ENCODE data around the gene IL22.
A peak's percentile ranks its signal among the peaks of the same experiment; 100 is the strongest.
"Not testable (repeated sequence)": the region's sequence is repeated elsewhere in the genome, so short reads cannot be mapped to it uniquely, and the experiment has no call there.

IL22 gene

DNA sequence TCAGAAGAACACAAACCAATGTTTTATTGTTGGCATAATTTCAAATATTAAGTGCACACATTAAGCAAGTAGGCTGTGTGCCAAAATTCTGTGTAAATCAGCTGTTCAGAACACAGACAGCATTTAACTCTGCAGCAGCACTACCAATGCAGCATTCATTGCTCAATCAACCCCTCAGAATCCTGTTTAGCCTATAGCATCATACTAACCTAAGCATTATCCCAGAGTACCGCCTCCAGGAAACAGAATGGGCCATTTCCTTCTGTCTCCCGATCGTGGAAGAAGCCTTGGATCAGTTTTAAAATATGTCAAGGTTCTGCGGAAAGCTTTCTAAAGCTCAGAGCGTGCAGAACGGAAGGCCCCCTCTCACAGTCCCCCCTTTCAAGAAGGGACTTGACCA lies 31.1 kb downstream of the IL22 start:
- Histone ChIP-seq H3K23ac (ENCODE audit: low read length) (no peak overlapping the region), H3K9me3 (ENCODE audit: insufficient read depth, low read depth, low read length) (no peaks in the 10 kb centered on the region), H2AK5ac (ENCODE audit: low read length) (no peak overlapping the region), H2AFZ (ENCODE audit: insufficient read depth, low read length, poor library complexity) (peak overlapping the region; percentile 25), H3K4ac (ENCODE audit: low read depth, low read length) (no peak overlapping the region), H4K91ac (ENCODE audit: low read depth, low read length) (no peak overlapping the region), H3K36me3 (ENCODE audit: control insufficient read depth in 1 of 2, insufficient read depth in 2 of 2, low read length in 2 of 2) (no peaks in the 10 kb centered on the region), H3K79me1 (ENCODE audit: low read length) (no peaks in the 10 kb centered on the region), H4K8ac (ENCODE audit: low read depth, low read length) (no peak overlapping the region), H3K4me1 (ENCODE audit: control insufficient read depth in 1 of 2, insufficient read depth in 2 of 2, low read length in 2 of 2) (no peaks in the 10 kb centered on the region), H2BK12ac (ENCODE audit: low read length) (no peak overlapping the region), H3K27me3 (ENCODE audit: insufficient read depth, low read length) (no peaks in the 10 kb centered on the region), H3K4me2 (ENCODE audit: low read length) (no peak overlapping the region), H2BK120ac (ENCODE audit: insufficient read depth, low read length, poor library complexity) (no peak overlapping the region), H4K12ac (ENCODE audit: low read depth, low read length) (no peak overlapping the region), H3K27ac (ENCODE audit: low read depth, low read length) (no peak overlapping the region), H3K79me2 (ENCODE audit: control insufficient read depth, insufficient read depth, low read length, poor library complexity) (no peaks in the 10 kb centered on the region), H3K18ac (ENCODE audit: low read length) (no peak overlapping the region), H3K14ac (ENCODE audit: low read length) (no peak overlapping the region), H2BK5ac (ENCODE audit: low read depth, low read length, poor library complexity) (no peak overlapping the region), H3K4me3 (ENCODE audit: low read depth, low read length) (no peak overlapping the region), H3K9ac (ENCODE audit: low read length) (no peak overlapping the region)
- peak; percentile 4 to 46 for DNase-seq
- WGBS (ENCODE audit: extremely low coverage, insufficient coverage, insufficient read length): no CpG with 5 or more reads among the region's 6 CpGs

DNA sequence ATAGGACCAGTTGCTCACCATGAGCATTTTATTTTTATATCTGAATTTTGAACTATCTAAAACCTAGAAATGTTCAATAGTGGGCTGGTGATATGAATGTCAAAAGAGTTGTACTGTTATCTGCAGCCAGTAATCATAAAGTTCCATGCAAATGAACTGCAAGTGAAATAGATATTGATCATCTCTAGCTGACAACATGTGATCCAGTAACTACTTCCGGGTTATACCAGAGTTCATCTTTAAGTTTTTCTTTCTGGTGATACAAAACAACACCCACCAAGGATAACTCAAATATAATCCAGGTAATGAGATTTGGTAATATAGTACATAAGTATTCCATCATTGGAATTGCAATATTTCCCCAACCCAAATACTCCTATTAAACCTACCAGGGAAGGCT lies 31.9 kb downstream of the IL22 start:
- Histone ChIP-seq H3K9ac (ENCODE audit: low read length) (no peak overlapping the region), H3K23ac (ENCODE audit: low read length) (no peak overlapping the region), H3K27ac (ENCODE audit: low read depth, low read length) (no peak overlapping the region), H3K4me1 (ENCODE audit: control insufficient read depth in 1 of 2, insufficient read depth in 2 of 2, low read length in 2 of 2) (no peaks in the 10 kb centered on the region), H3K18ac (ENCODE audit: low read length) (no peak overlapping the region), H2AFZ (ENCODE audit: insufficient read depth, low read length, poor library complexity) (no peak overlapping the region), H2BK120ac (ENCODE audit: insufficient read depth, low read length, poor library complexity) (no peak overlapping the region), H4K91ac (ENCODE audit: low read depth, low read length) (no peak overlapping the region), H2BK5ac (ENCODE audit: low read depth, low read length, poor library complexity) (no peak overlapping the region), H4K12ac (ENCODE audit: low read depth, low read length) (no peak overlapping the region), H3K9me3 (ENCODE audit: insufficient read depth, low read depth, low read length) (no peaks in the 10 kb centered on the region), H3K4me3 (ENCODE audit: low read depth, low read length) (no peak overlapping the region), H3K36me3 (ENCODE audit: control insufficient read depth in 1 of 2, insufficient read depth in 2 of 2, low read length in 2 of 2) (no peaks in the 10 kb centered on the region), H3K79me1 (ENCODE audit: low read length) (no peaks in the 10 kb centered on the region), H2BK12ac (ENCODE audit: low read length) (no peak overlapping the region), H2AK5ac (ENCODE audit: low read length) (no peak overlapping the region), H3K27me3 (ENCODE audit: insufficient read depth, low read length) (no peaks in the 10 kb centered on the region), H3K4me2 (ENCODE audit: low read length) (no peak overlapping the region), H3K14ac (ENCODE audit: low read length) (no peak overlapping the region), H4K8ac (ENCODE audit: low read depth, low read length) (no peak overlapping the region), H3K79me2 (ENCODE audit: control insufficient read depth, insufficient read depth, low read length, poor library complexity) (no peaks in the 10 kb centered on the region), H3K4ac (ENCODE audit: low read depth, low read length) (no peak overlapping the region)
- no CpG with 5 or more reads among the region's 1 CpG for WGBS (ENCODE audit: extremely low coverage, insufficient coverage, insufficient read length)
- no peak for DNase-seq

DNA sequence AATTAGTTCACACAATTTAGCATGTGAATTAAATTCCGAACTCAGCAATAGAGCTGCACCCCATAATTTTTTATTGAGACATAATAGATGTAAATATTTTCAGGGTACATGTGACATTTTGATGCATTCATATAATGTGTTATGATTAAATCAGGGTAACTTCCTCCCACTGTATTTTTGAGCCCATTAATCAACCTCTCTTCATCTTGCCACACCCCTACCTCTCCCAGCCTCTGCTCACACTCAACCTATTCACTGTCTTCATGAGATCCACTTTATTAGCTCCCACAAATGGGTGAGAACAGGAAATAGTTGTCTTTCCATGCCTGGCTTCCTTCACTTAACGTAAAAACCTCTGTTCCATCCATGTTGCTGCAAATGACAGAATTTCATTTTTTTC lies 42.5 kb downstream of the IL22 start:
- no CpG with 5 or more reads among the region's 2 CpGs for whole genome bisulfite sequencing (ENCODE audit: extremely low coverage, insufficient coverage, insufficient read length)

DNA sequence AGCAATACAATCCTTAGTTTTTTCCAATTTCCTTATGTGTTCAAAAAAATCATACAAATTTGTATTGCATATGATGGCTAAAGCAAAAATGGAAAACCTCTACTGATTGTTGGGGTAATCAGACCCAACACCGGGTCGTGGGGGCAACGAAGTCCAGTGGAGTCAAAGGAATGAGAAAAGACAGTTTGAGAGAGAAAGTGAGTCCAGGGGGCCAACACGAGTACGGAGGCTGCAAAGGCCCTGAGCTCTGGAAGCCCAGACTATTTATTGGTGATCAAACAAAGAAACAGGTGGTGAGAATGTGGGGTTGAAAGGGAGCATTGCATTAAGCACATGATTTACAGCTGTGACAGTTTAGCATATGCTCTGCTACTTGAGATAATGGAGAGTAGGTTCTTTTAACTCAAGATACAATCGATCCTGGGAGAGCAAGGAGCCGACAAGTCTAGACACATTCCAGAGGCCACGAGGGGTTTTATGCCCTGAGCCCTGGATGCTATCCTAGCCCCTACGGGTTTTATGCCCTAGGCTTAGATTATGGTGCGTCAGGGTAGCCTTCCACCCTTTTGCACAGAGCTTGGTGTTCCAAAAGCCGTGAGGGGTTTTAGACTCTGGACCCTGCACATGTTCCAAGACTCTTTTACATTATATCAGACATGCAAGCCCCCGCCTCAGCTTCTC lies 44.2 kb downstream of the IL22 start:
- WGBS (ENCODE audit: extremely low coverage, insufficient coverage, insufficient read length): no CpG with 5 or more reads among the region's 12 CpGs
- H2BK12ac ChIP-seq (ENCODE audit: low read length): not testable (repeated sequence)

More for the DNA sequence above, 42.5 kb downstream of the IL22 start:
- Histone ChIP-seq H2AK5ac (ENCODE audit: low read length) (no peak overlapping the region), H3K23ac (ENCODE audit: low read length) (no peak overlapping the region), H3K27me3 (ENCODE audit: insufficient read depth, low read length) (no peaks in the 10 kb centered on the region), H3K4me2 (ENCODE audit: low read length) (no peak overlapping the region), H3K79me1 (ENCODE audit: low read length) (no peaks in the 10 kb centered on the region), H3K4me3 (ENCODE audit: low read depth, low read length) (no peak overlapping the region), H3K36me3 (ENCODE audit: control insufficient read depth in 1 of 2, insufficient read depth in 2 of 2, low read length in 2 of 2) (no peaks in the 10 kb centered on the region), H3K4ac (ENCODE audit: low read depth, low read length) (no peak overlapping the region), H2AFZ (ENCODE audit: insufficient read depth, low read length, poor library complexity) (no peak overlapping the region), H3K9ac (ENCODE audit: low read length) (no peak overlapping the region), H3K27ac (ENCODE audit: low read depth, low read length) (no peak overlapping the region), H2BK5ac (ENCODE audit: low read depth, low read length, poor library complexity) (no peak overlapping the region), H2BK120ac (ENCODE audit: insufficient read depth, low read length, poor library complexity) (no peak overlapping the region), H3K4me1 (ENCODE audit: control insufficient read depth in 1 of 2, insufficient read depth in 2 of 2, low read length in 2 of 2) (no peaks in the 10 kb centered on the region), H4K91ac (ENCODE audit: low read depth, low read length) (no peak overlapping the region), H3K18ac (ENCODE audit: low read length) (no peak overlapping the region), H4K12ac (ENCODE audit: low read depth, low read length) (no peak overlapping the region), H2BK12ac (ENCODE audit: low read length) (no peak overlapping the region), H4K8ac (ENCODE audit: low read depth, low read length) (no peak overlapping the region), H3K9me3 (ENCODE audit: insufficient read depth, low read depth, low read length) (no peaks in the 10 kb centered on the region), H3K14ac (ENCODE audit: low read length) (no peak overlapping the region), H3K79me2 (ENCODE audit: control insufficient read depth, insufficient read depth, low read length, poor library complexity) (no peaks in the 10 kb centered on the region)
- no peak for DNase-seq

More for the DNA sequence above, 44.2 kb downstream of the IL22 start:
- H2BK120ac ChIP-seq (ENCODE audit: insufficient read depth, low read length, poor library complexity); H3K36me3 ChIP-seq (ENCODE audit: control insufficient read depth in 1 of 2, insufficient read depth in 2 of 2, low read length in 2 of 2); H2AFZ ChIP-seq (ENCODE audit: insufficient read depth, low read length, poor library complexity); H3K23ac ChIP-seq (ENCODE audit: low read length); H3K4ac ChIP-seq (ENCODE audit: low read depth, low read length); H3K9ac ChIP-seq (ENCODE audit: low read length); H2BK5ac ChIP-seq (ENCODE audit: low read depth, low read length, poor library complexity); H3K18ac ChIP-seq (ENCODE audit: low read length); H3K27me3 ChIP-seq (ENCODE audit: insufficient read depth, low read length); H3K14ac ChIP-seq (ENCODE audit: low read length); H4K12ac ChIP-seq (ENCODE audit: low read depth, low read length); H4K91ac ChIP-seq (ENCODE audit: low read depth, low read length); H4K8ac ChIP-seq (ENCODE audit: low read depth, low read length); H3K9me3 ChIP-seq (ENCODE audit: insufficient read depth, low read depth, low read length); H3K79me1 ChIP-seq (ENCODE audit: low read length); H2AK5ac ChIP-seq (ENCODE audit: low read length); H3K79me2 ChIP-seq (ENCODE audit: control insufficient read depth, insufficient read depth, low read length, poor library complexity); H3K4me2 ChIP-seq (ENCODE audit: low read length); H3K4me1 ChIP-seq (ENCODE audit: control insufficient read depth in 1 of 2, insufficient read depth in 2 of 2, low read length in 2 of 2); H3K4me3 ChIP-seq (ENCODE audit: low read depth, low read length): not testable (repeated sequence)
- peak; percentile 83 to 85 for DNase-seq
- H3K27ac ChIP-seq (ENCODE audit: low read depth, low read length): peak overlapping the region; percentile 72
